Measurements from ENCODE around the gene MPRIP.

Gene MPRIP

DNA sequence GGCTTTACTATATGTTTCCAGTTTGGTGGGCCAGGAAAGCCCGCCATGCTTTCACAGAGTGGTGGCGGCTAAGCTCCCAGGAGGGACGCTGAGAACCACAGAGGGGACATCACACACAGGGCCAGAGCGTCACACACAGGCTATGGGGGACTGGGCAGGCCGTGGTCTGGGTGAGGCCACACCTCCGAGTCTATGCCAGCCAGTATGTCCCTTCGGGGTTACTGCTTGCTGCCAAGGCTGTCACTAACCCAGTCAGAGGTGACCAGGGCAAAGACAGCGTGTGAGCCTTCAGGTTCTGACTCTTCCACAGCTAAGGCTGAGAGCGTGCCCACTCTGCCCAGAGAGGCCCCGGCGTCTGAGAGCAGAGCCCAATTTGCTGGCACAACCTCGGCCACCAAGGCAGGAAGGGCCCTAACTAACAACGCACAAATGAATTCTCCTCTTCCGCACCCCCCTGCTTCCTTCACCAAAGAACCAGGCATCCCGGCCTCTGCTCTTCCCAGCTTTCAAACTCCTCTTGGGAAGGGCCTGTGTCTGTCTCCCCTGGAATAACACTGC lies 161.0 kb downstream of the MPRIP start:
- TF ChIP-seq JUND (IDR thresholded peaks at IDR 0.05; ENCODE audit: low read depth): no peak
- in situ Hi-C loops (cut with HindIII; ENCODE audit: low pct_unique_long_range_greater_than_20kb, low sequenced_read_pairs): no loop called here
- DNase-seq (ENCODE audit: low read depth in 1 of 2, low spot score in 1 of 2): no peak

DNA sequence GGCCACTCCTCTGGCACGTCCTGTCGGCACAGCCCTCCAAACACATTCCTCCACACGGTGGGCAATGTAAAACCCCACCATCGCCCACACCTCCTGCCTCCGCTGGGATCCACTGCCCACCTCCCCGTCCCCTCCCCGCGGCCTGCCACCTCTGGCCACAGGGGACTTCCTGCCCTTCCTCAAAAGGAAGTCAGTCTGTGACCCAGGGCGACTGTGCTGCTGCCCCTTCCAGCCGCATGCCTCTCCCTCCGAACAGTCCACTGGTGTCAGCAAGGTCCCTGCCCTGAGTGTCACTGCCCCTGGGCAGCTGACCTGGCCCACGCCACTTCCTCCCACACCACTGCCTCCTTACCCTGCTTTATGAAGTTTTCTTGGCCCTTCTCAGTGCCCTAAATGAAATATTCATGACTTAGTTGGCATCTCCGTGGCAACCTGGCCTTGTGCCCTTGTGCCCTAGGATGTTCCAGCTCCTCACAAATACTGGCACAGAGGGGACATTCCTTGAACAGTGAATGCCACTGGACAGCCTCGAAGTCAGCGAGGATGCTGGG lies 161.9 kb downstream of the MPRIP start:
- no peak for TF ChIP-seq JUND (IDR thresholded peaks at IDR 0.05; ENCODE audit: low read depth)
- DNase-seq (ENCODE audit: low read depth in 1 of 2, low spot score in 1 of 2): peak in 1 of 2 experiments; percentile 25
- in situ Hi-C loops (cut with HindIII; ENCODE audit: low pct_unique_long_range_greater_than_20kb, low sequenced_read_pairs): no loop called here

DNA sequence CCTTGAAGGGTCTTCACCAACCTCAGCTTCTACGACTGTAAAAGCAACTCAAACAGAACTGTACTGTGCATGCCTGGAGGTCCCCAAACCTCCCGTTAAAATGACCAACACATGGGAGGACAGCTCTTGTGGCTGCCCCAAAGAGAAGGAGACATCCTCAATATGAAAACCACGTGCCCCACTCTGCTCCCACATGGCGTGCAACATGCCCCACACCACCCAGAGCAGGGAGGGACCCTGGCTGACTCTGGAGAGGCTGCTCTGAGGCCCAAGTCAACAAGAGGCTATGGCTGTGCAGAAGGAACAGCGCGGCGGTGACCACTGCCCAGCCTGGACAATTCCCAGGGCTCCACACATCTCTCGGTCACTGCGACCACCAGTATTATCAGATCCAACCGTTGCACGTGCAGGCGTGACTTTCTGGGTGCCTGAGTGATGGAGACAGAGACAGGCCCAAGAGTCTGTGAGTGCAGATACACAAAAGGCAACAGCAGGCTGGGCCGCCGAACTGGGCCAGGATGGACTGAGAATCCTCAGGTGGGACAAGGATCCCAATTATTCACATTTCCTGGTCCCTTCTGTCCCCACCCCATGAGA lies 162.5 kb downstream of the MPRIP start:
- in situ Hi-C loops (cut with HindIII; ENCODE audit: low pct_unique_long_range_greater_than_20kb, low sequenced_read_pairs): no loop called here
- DNase-seq (ENCODE audit: low read depth in 1 of 2, low spot score in 1 of 2): no peak
- no peak for TF ChIP-seq JUND (IDR thresholded peaks at IDR 0.05; ENCODE audit: low read depth)

DNA sequence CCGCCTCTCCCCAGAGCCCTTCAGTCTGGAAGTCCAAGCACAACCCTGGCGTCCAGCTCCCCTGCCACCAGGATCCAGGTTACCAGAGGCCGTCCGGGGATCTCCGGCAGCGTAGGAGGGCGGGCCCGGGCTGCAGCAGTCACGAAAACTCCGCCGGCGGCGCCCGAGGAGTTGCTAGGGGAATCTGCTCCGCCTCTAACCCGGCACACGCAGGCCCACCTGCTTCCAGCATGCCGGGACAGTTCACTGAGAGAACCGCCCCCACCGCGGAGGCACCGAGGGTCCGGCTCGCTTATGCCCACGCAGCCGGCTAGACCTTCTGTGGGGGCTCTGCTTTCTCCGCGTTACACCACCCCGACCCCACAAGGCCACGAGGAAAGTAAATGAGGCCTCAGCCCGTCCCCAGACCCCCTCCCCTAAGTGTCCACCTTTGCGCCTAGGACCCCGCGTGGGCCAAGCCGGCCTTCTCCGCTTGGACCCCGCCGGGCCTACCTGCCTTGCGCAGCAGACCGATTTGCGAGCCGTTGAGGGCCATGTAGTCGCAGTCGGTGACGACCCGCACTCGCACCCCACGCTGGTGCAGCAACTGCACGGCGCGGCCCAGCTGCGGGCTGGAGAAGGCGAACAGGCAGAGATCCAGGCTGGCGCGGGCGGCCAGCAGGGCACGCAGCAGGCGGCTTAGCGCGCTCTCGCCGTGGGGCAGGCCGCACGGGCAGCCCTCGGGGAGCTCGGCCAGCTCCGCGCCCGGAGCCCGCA lies 163.3 kb downstream of the MPRIP start:
- TF ChIP-seq JUND (IDR thresholded peaks at IDR 0.05; ENCODE audit: low read depth): no peak
- in situ Hi-C loops (cut with HindIII; ENCODE audit: low pct_unique_long_range_greater_than_20kb, low sequenced_read_pairs): no loop called here
- DNase-seq (ENCODE audit: low read depth in 1 of 2, low spot score in 1 of 2): peak; percentile 44 to 51

DNA sequence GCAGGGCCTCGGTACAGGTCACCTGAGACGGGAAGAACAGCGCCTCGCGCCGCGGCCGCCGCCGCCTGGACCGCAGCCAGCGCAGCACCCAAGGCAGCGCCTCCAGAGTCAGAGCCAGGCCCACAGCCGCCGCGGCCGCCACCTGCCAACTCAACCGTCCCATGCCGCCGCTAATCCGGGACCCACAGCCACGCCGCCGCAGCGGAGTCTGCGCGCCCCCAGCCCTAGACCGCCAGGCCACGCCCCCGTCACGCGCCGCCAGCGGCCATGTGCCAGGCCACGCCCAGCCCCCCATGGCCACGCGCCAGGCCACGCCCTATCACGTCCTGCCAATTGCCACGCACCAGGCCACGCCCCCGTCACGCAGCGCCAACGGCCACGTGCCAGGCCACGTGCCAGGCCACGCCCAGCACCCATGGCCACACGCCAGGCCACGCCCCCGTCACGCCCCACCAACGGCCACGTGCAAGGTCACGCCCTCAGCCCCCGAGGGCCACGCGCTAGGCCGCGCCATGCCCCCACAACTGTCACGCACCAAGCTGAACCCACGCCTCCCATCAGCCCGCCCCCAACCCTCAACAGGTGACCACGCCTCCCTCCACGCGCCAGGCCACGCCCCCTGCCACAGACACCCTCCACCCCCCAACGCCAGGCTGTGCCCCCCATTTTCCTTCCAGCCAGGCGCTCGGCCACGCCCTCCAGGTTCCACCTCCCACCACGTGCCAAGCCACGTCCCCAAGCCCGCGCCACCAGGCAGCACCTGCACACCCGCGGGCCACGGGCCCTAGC lies 164.1 kb downstream of the MPRIP start, which contains the start of gene PLD6:
Gene PLD6 (minus strand): TSS at position 210 of the 789 bp plus-strand sequence. CDS start 47 bp downstream, at position 163.
- in situ Hi-C loops (cut with HindIII; ENCODE audit: low pct_unique_long_range_greater_than_20kb, low sequenced_read_pairs): no loop called here
- peak; percentile 53 to 88 for DNase-seq (ENCODE audit: low read depth in 1 of 2, low spot score in 1 of 2)
- TF ChIP-seq JUND (IDR thresholded peaks at IDR 0.05; ENCODE audit: low read depth): no peak

DNA sequence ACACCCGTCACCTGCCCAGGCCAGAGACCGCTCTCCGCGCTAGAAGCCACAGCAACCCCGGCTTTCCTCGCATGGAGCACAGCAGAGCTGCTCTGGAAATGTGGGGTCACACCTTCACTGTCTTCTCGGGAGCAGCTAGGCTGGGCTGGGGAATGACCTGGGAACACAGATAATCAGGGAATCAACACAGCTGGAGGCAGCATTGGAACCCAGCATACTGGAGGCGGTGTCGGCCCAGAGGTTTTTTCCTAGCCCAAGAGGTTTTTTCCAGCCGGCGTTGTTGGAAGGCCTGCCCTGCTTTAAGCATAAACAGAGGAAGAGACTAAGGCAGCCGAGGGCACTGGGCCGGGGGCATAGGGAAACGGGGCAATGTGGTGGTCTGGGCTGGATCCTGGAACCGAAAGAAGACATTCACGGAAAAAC lies 164.7 kb downstream of the MPRIP start:
- no peak for DNase-seq (ENCODE audit: low read depth in 1 of 2, low spot score in 1 of 2)
- TF ChIP-seq JUND (IDR thresholded peaks at IDR 0.05; ENCODE audit: low read depth): no peak
- in situ Hi-C loops (cut with HindIII; ENCODE audit: low pct_unique_long_range_greater_than_20kb, low sequenced_read_pairs): no loop called here

DNA sequence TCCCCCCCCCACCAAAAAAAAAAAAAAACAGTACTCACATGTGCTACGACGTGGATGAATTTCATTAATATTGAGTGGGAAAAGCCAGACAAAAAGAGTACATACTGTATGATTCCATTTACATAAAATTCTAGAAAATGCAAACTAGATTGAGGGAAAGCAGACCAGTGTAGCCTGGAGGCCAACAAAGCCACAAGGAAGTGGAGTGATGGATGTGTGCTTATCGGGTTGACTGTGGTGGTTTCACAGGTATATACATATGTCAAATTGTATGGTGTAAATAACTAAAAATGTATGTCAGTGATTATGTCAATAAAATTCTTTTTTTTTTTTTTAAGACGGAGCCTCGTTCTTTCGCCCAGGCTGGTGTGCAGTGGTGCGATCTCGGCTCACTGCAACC lies 165.7 kb downstream of the MPRIP start:
- TF ChIP-seq JUND (IDR thresholded peaks at IDR 0.05; ENCODE audit: low read depth): no peak
- in situ Hi-C loops (cut with HindIII; ENCODE audit: low pct_unique_long_range_greater_than_20kb, low sequenced_read_pairs): no loop called here
- DNase-seq (ENCODE audit: low read depth in 1 of 2, low spot score in 1 of 2): no peak

DNA sequence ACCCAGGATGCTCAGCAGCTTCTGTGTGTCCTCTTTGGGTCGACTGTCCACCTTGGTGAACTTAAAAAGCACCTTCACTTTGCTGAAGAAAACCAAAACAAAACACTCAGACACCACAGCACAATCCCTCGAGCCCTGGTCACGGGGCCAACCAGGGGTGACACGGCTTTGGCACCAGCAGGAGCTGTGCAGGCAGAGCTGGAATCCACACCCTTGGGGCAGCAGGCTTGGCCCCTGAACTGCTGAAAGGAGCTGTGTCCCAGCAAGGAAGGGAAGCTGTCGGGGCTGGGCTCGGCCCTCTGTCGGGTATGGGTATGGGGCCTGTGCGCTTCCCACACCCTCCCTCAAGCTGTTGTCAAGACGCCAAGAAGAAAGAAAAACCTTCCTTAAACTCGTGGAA lies 171.5 kb downstream of the MPRIP start:
- no peak for TF ChIP-seq JUND (IDR thresholded peaks at IDR 0.05; ENCODE audit: low read depth)
- in situ Hi-C loops (cut with HindIII; ENCODE audit: low pct_unique_long_range_greater_than_20kb, low sequenced_read_pairs): no loop called here
- DNase-seq (ENCODE audit: low read depth in 1 of 2, low spot score in 1 of 2): no peak

DNA sequence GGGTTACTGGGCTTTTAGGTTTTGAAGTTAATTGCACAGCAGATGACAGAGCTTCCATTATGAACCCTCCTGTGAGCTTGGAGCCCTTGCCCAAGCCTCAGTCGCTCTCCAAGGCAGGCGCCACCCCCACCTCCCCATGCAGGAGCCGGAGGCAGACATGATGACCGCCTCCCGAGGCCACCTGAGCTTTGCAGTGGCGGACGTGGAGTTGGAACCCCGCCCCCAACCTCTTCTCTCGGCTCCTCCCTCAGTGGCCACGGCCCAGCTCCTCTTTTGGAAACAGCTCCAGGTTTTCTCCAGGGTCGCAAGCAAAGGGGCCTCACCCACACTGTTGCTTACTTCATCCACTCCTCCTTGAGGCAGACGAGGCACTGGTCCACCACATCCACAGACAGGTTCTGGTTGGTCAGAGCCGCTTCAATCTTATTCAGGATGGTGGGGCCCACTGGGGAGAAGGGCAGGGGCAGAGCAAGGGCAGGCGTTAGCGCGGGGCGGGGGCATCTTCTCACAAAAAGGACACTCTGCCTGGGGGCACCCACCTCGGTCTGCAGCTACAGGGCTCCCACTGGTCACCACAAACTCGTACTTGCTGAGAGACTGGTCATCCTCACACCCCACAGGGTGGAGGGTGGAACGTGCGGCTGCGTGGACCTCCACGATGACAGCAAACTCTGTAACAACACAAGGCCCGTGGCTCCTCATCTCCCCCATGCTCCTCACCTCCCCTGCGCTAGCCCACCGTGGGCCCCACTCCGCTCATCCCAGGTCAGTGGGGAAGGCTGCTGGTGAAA lies 172.6 kb downstream of the MPRIP start:
- TF ChIP-seq JUND (IDR thresholded peaks at IDR 0.05; ENCODE audit: low read depth): no peak
- in situ Hi-C loops (cut with HindIII; ENCODE audit: low pct_unique_long_range_greater_than_20kb, low sequenced_read_pairs): no loop called here
- DNase-seq (ENCODE audit: low read depth in 1 of 2, low spot score in 1 of 2): no peak

DNA sequence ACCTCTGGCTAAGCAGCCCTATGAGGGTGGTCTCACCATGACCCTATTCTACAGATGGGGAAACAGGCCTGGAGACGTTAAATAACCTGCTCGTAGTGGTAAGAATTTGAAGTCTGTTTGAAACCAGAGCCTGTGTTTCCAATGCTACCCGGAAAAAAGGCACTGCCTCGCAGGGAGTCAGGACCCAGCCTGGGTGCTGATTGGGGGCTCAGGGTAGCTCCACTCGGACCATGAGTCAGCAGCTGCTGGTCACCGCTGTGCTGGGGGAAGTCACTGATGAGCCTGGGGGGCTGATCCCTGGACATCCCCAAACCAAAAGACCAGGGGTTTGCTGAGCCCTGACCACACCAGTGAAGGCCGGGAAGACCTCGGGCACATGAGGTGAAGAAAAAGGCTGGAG lies 173.3 kb downstream of the MPRIP start:
- no peak for DNase-seq (ENCODE audit: low read depth in 1 of 2, low spot score in 1 of 2)
- in situ Hi-C loops (cut with HindIII; ENCODE audit: low pct_unique_long_range_greater_than_20kb, low sequenced_read_pairs): no loop called here
- no peak for TF ChIP-seq JUND (IDR thresholded peaks at IDR 0.05; ENCODE audit: low read depth)

DNA sequence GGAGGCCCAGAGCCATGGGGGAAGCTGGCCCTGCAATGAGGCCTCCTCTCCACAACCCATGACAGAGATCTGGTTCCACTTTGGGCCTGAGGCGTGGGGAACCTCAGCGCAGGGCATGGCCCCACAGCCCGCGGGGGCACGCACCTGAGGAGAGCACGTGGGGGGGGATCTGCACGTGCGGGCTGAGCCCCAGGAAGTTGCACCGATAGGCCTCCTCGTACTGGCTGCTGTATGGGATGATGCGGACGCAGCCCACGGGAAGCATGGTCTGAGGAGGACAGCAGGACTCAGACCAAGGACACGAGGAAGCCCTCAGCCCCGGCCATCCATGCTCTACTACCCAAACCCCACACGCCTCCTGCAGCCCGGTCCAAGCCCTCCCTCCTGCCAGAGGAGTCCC lies 174.0 kb downstream of the MPRIP start:
- DNase-seq (ENCODE audit: low read depth in 1 of 2, low spot score in 1 of 2): no peak
- no peak for TF ChIP-seq JUND (IDR thresholded peaks at IDR 0.05; ENCODE audit: low read depth)
- in situ Hi-C loops (cut with HindIII; ENCODE audit: low pct_unique_long_range_greater_than_20kb, low sequenced_read_pairs): no loop called here

DNA sequence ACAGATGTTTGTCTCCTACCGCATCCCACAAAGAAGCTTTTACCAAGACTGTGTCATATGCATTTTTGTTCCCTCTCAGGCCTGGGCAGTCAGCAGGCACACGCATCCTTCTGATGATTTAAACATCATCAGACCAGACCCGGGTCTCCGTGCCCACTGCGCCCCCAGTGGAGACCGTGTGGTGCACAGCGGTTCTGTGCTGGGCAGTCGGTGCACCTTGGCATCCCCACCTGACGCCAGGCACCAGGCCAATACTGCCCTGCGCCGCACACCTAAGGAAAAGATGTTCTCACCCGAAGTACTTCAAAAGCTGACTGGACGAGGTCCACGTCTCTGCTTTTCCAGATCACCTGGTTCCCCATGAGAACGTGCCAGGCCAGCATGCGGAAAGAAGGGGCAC lies 174.5 kb downstream of the MPRIP start:
- in situ Hi-C loops (cut with HindIII; ENCODE audit: low pct_unique_long_range_greater_than_20kb, low sequenced_read_pairs): no loop called here
- no peak for DNase-seq (ENCODE audit: low read depth in 1 of 2, low spot score in 1 of 2)
- no peak for TF ChIP-seq JUND (IDR thresholded peaks at IDR 0.05; ENCODE audit: low read depth)
